ENCODE results near the gene TEX51.

Gene TEX51

DNA sequence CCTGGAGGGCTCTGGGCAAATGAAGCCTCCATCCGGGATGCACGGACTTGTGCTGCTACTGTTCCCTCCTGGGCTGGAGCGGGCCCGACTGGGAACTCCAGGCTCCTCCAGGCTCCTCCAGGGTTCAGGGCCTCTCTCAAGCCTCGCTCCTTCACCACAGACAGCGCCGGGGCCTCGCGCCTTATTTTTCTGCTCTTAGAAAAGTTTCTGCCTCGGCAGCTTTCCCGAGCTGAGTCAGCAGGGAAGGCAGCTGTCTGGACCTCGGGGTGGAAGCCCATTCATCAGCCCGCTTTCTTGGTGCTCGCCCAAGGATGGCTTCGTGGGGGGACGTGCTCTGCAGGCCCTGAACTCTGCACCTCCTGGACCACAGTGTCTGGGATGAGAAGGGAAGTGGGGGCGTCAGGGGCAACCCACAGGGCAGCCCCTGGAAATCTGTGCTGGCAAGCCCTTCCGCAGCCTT lies 12.9 kb upstream of the TEX51 start:
- Histone ChIP-seq H3K27me3 (ENCODE audit: insufficient read depth, poor library complexity, severe bottlenecking) (peaks cover 3% of the 10 kb centered on the region), H3K4me3 (replicated peaks; ENCODE audit: insufficient read depth, low read length) (0 out of 2 replicates have a peak overlapping the region, but pooled peaks have one; percentile 9), H3K27ac (replicated peaks) (no peak overlapping the region)
- no peak for DNase-seq (ENCODE audit: low read depth in 1 of 2, low spot score in 1 of 2)
- TF ChIP-seq GABPA (IDR thresholded peaks at IDR 0.05; ENCODE audit: low read depth): no peak
- no peak for TF ChIP-seq POLR2AphosphoS5 (IDR thresholded peaks at IDR 0.05; ENCODE audit: low read depth)

DNA sequence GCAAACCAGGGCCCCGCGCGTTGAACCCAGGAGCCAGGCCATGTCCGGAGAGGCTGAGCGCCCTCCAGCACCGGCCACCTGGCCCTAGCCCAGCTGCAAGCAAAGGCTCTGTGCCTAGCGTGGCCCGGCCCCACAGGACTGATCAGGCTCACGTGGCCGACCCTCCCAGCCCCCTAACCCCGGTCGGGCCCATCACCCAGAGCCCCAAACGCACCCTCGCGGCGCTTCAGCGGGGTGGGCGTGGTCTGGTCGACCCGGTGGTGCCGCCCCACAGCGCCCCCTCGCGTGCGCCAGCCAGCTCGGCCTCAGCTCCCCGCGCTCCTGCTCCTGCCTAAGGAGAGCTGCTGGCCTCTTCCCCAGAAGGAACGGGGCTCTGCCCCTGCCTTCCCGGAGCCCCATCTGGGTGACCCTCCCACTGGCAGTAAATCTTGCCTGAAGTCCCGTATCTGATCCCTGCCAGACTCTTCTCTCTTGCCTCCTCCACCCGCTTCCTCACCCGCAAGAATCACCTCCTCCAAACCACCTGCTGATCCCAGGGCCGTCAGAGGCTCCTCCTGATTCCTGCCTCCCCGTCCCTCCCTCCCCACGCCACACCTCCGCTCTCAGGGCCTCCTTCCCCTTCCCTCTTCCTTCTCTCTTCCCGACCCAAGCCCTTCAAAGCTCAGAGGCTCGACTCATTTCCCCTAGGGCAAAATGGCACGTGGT lies 12.3 kb upstream of the TEX51 start:
- Histone ChIP-seq H3K27ac (replicated peaks) (no peak overlapping the region), H3K4me3 (replicated peaks; ENCODE audit: insufficient read depth, low read length) (0 out of 2 replicates have a peak overlapping the region, but pooled peaks have one; percentile 9), H3K27me3 (ENCODE audit: insufficient read depth, poor library complexity, severe bottlenecking) (peaks cover 3% of the 10 kb centered on the region)
- peak; percentile 38 to 43 for DNase-seq (ENCODE audit: low read depth in 1 of 2, low spot score in 1 of 2)
- TF ChIP-seq, protein P1, sequence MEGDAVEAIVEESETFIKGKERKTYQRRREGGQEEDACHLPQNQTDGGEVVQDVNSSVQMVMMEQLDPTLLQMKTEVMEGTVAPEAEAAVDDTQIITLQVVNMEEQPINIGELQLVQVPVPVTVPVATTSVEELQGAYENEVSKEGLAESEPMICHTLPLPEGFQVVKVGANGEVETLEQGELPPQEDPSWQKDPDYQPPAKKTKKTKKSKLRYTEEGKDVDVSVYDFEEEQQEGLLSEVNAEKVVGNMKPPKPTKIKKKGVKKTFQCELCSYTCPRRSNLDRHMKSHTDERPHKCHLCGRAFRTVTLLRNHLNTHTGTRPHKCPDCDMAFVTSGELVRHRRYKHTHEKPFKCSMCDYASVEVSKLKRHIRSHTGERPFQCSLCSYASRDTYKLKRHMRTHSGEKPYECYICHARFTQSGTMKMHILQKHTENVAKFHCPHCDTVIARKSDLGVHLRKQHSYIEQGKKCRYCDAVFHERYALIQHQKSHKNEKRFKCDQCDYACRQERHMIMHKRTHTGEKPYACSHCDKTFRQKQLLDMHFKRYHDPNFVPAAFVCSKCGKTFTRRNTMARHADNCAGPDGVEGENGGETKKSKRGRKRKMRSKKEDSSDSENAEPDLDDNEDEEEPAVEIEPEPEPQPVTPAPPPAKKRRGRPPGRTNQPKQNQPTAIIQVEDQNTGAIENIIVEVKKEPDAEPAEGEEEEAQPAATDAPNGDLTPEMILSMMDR (IDR thresholded peaks at IDR 0.05; ENCODE audit: insufficient read depth, low read length): peak; percentile 43
- TF ChIP-seq SPI1 (IDR thresholded peaks at IDR 0.05; ENCODE audit: borderline replicate concordance, low read depth) (no peak), POLR2AphosphoS5 (IDR thresholded peaks at IDR 0.05; ENCODE audit: low read depth) (no peak), GABPA (IDR thresholded peaks at IDR 0.05; ENCODE audit: low read depth) (no peak)
- TF ChIP-seq, protein P2, sequence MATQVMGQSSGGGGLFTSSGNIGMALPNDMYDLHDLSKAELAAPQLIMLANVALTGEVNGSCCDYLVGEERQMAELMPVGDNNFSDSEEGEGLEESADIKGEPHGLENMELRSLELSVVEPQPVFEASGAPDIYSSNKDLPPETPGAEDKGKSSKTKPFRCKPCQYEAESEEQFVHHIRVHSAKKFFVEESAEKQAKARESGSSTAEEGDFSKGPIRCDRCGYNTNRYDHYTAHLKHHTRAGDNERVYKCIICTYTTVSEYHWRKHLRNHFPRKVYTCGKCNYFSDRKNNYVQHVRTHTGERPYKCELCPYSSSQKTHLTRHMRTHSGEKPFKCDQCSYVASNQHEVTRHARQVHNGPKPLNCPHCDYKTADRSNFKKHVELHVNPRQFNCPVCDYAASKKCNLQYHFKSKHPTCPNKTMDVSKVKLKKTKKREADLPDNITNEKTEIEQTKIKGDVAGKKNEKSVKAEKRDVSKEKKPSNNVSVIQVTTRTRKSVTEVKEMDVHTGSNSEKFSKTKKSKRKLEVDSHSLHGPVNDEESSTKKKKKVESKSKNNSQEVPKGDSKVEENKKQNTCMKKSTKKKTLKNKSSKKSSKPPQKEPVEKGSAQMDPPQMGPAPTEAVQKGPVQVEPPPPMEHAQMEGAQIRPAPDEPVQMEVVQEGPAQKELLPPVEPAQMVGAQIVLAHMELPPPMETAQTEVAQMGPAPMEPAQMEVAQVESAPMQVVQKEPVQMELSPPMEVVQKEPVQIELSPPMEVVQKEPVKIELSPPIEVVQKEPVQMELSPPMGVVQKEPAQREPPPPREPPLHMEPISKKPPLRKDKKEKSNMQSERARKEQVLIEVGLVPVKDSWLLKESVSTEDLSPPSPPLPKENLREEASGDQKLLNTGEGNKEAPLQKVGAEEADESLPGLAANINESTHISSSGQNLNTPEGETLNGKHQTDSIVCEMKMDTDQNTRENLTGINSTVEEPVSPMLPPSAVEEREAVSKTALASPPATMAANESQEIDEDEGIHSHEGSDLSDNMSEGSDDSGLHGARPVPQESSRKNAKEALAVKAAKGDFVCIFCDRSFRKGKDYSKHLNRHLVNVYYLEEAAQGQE (IDR thresholded peaks at IDR 0.05; ENCODE audit: insufficient replicate concordance, low read depth): no peak

DNA sequence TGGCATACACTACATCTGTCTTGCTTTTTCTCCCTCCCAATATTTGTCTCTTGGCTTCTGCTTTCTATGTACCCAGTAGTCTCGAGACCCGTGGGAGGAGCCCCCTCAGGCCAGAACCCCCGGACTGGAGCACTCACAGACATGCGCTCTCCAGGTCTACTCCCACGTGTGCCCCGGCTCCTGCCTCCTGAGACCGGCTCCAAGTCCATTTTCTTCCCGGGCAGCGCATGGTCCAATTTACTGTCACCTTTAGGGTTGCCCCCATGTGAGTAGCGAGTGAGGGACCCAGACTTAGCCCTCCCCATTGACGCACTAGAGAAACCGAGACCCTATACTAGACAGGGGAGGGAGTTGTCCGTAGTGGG lies 11.8 kb upstream of the TEX51 start:
- Histone ChIP-seq H3K4me3 (replicated peaks; ENCODE audit: insufficient read depth, low read length) (no peak overlapping the region), H3K27me3 (ENCODE audit: insufficient read depth, poor library complexity, severe bottlenecking) (peaks cover 3% of the 10 kb centered on the region), H3K27ac (replicated peaks) (no peak overlapping the region)
- TF ChIP-seq GABPA (IDR thresholded peaks at IDR 0.05; ENCODE audit: low read depth) (no peak), SPI1 (IDR thresholded peaks at IDR 0.05; ENCODE audit: borderline replicate concordance, low read depth) (no peak), POLR2AphosphoS5 (IDR thresholded peaks at IDR 0.05; ENCODE audit: low read depth) (no peak)
- TF ChIP-seq, protein P1 (IDR thresholded peaks at IDR 0.05; ENCODE audit: insufficient read depth, low read length): no peak
- TF ChIP-seq, protein P2 (IDR thresholded peaks at IDR 0.05; ENCODE audit: insufficient replicate concordance, low read depth): no peak
- no peak for DNase-seq (ENCODE audit: low read depth in 1 of 2, low spot score in 1 of 2)

DNA sequence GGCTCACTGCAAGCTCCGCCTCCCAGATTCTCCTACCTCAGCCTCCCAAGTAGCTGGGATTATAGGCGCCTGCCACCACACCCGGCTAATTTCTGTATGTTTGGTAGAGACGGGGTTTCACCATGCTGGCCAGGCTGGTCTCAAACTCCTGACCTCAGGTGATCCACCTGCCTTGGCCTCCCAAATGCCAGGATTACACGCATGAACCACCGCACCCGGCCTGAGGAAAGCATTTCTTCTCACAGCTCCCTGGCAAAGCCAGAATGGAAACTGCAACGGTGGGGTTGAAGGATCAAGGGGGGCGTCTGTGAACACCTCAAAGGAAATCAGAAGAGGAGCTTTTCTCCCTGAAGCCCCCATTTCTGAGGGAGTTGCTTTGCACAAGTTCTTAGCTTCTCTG lies 11.2 kb upstream of the TEX51 start:
- no peak for DNase-seq (ENCODE audit: low read depth in 1 of 2, low spot score in 1 of 2)
- TF ChIP-seq, protein P1 (IDR thresholded peaks at IDR 0.05; ENCODE audit: insufficient read depth, low read length): no peak
- TF ChIP-seq SPI1 (IDR thresholded peaks at IDR 0.05; ENCODE audit: borderline replicate concordance, low read depth): no peak
- TF ChIP-seq POLR2AphosphoS5 (IDR thresholded peaks at IDR 0.05; ENCODE audit: low read depth): no peak
- no peak for TF ChIP-seq GABPA (IDR thresholded peaks at IDR 0.05; ENCODE audit: low read depth)
- TF ChIP-seq, protein P2 (IDR thresholded peaks at IDR 0.05; ENCODE audit: insufficient replicate concordance, low read depth): no peak
- Histone ChIP-seq H3K27ac (replicated peaks) (no peak overlapping the region), H3K4me3 (replicated peaks; ENCODE audit: insufficient read depth, low read length) (no peak overlapping the region), H3K27me3 (ENCODE audit: insufficient read depth, poor library complexity, severe bottlenecking) (peaks cover 3% of the 10 kb centered on the region)

Measured in HL-60 (cell line).